HL-60 (cell line): ENCODE data around the gene MBLAC1.

Experiments used
- DNase-seq, 2 experiments: peaks; one replicate each; pipeline ENCODE4 v3.0.0-alpha.2; 2010 to 2020; ENCODE audit warnings: low read depth in 1 of 2, low spot score in 1 of 2
- H3K27ac ChIP-seq: fragments of 250-450 bp; sonication (Bioruptor Pico); replicated peaks from 2 replicates; pipeline ENCODE4 v1.5.1; 2020; ENCODE audit warnings: mild to moderate bottlenecking, moderate library complexity
- H3K27me3 ChIP-seq: fragments of 250-450 bp; sonication (Bioruptor Pico); 2 replicates; pipeline ENCODE4 v1.5.1; 2021; ENCODE audit warnings: mild to moderate bottlenecking, moderate library complexity; ENCODE audit not compliant: insufficient read depth, poor library complexity, severe bottlenecking
- H3K4me3 ChIP-seq: replicated peaks from 2 replicates; pipeline ENCODE4 v1.5.1; 2011; ENCODE audit warnings: mild to moderate bottlenecking, control low read depth, low read length; ENCODE audit not compliant: insufficient read depth
- CTCF ChIP-seq: IDR thresholded peaks from one replicate; pipeline ENCODE4 v1.5.1; 2011; ENCODE audit warnings: low read length, control low read depth, inconsistent platforms; ENCODE audit not compliant: insufficient read depth
- GABPA ChIP-seq: IDR thresholded peaks from 2 replicates; pipeline ENCODE4 v1.6.1; 2012; ENCODE audit warnings: low read depth
- POLR2AphosphoS5 ChIP-seq: IDR thresholded peaks from 2 replicates; pipeline ENCODE4 v1.6.1; 2012; ENCODE audit warnings: low read depth
- REST ChIP-seq: IDR thresholded peaks from 2 replicates; pipeline ENCODE4 v1.6.1; 2012; ENCODE audit warnings: low read depth; ENCODE audit not compliant: insufficient replicate concordance
- SPI1 ChIP-seq: IDR thresholded peaks from 2 replicates; pipeline ENCODE4 v1.6.1; 2012; ENCODE audit warnings: low read depth, mild to moderate bottlenecking, borderline replicate concordance

Gene MBLAC1

GRCh38 chr7:100118388-100119071 is 8.2 kb upstream of the MBLAC1 start:
- DNase-seq = no peak
- Histone ChIP-seq H3K27ac (peak overlapping the region; percentile 97), H3K27me3 (no peaks in the 10 kb centered on the region), H3K4me3 (peak overlapping the region; percentile 67)
- no peak for TF ChIP-seq CTCF
- no peak for TF ChIP-seq GABPA
- TF ChIP-seq POLR2AphosphoS5 = no peak
- TF ChIP-seq REST = no peak
- TF ChIP-seq SPI1 = no peak

- peak within 1 kb of the TSS; percentile 97 for H3K27ac ChIP-seq
- peak; percentile 84 for TF ChIP-seq REST
- TF ChIP-seq POLR2AphosphoS5 = peak; percentile 57; the same call in 1 of the 2 replicates
- no peak for TF ChIP-seq CTCF
Measured at GRCh38 chr7:100119072-100119969, 7.4 kb upstream of the MBLAC1 start, which contains the start of the genes CNPY4 and TAF6. Gene CNPY4 (plus strand): TSS chr7:100119634. CDS start chr7:100119745, 111 bp downstream. Gene TAF6 (minus strand): TSS chr7:100119358. CDS start chr7:100114209, 5,149 bp downstream.

GRCh38 chr7:100119970-100120732 is 6.6 kb upstream of the MBLAC1 start:
- DNase-seq = peak in 1 of 2 experiments; percentile 61
- peak overlapping the region; percentile 77 for H3K4me3 ChIP-seq
- H3K27me3 ChIP-seq = no peaks in the 10 kb centered on the region
- no peak for TF ChIP-seq CTCF
- no peak for TF ChIP-seq POLR2AphosphoS5
- no peak for TF ChIP-seq GABPA
- no peak for TF ChIP-seq REST
- no peak for TF ChIP-seq SPI1
- peak overlapping the region; percentile 97 for H3K27ac ChIP-seq

More at GRCh38 chr7:100119072-100119969, 7.4 kb upstream of the MBLAC1 start, which contains the start of the genes CNPY4 and TAF6:
- H3K4me3 ChIP-seq = peak within 1 kb of the TSS; percentile 77
- DNase-seq = peak; percentile 86 to 96
- no peaks in the 10 kb centered on the region for H3K27me3 ChIP-seq
